Hepatocyte (in vitro differentiated cells): ENCODE data around the gene CREB5.

Experiments
- CTCF ChIP-seq: fragments of 200-600 bp; sonication (generic); IDR thresholded peaks from 2 replicates; pipeline ENCODE4 v1.5.1; 2016; ENCODE audit warnings: antibody characterized with exemption, mild to moderate bottlenecking; ENCODE audit not compliant: poor library complexity
- EZH2 ChIP-seq: fragments of 200-600 bp; sonication (generic); IDR thresholded peaks from 2 replicates; pipeline ENCODE4 v1.6.1; 2016; ENCODE audit warnings: antibody characterized with exemption, mild to moderate bottlenecking, borderline replicate concordance

GRCh38 chr7:28618383-28618782, 206.1 kb downstream of the CREB5 start:
- TF ChIP-seq CTCF (no peak), EZH2 (no peak)
